ENCODE data around the gene ZFYVE19.
A peak's percentile ranks its signal among the peaks of the same experiment; 100 is the strongest.

ZFYVE19 gene

DNA sequence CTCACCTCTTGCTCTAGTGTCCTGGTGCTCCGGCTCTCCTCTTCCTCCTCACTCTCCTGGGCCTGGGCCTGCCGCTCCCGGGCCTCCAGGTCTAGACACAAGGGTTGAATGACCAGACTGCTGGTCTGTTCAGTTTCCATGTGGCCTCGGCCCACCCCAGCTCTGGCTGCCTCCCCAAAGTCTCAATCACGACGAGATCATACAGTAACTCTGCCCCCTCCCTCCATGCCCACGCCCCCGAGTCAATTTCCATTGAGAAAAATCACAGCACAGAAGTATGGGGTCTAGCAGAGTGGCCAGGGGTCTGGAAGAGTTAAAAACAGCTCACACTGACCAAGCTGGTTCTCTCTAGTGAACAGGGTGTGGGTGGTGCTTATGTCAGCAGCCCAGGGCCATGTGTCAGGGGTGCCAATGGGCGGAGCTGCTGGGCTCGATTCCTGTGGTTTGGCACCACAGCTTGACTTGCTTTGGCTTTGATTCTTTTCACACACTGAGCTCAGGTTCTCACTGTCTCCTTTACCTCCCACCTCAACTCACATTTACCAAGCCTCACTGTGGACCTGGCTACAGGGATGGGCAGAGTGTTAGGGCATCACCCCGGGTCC is 30.2 kb upstream of the ZFYVE19 start:
- DNase-seq: no peak

DNA sequence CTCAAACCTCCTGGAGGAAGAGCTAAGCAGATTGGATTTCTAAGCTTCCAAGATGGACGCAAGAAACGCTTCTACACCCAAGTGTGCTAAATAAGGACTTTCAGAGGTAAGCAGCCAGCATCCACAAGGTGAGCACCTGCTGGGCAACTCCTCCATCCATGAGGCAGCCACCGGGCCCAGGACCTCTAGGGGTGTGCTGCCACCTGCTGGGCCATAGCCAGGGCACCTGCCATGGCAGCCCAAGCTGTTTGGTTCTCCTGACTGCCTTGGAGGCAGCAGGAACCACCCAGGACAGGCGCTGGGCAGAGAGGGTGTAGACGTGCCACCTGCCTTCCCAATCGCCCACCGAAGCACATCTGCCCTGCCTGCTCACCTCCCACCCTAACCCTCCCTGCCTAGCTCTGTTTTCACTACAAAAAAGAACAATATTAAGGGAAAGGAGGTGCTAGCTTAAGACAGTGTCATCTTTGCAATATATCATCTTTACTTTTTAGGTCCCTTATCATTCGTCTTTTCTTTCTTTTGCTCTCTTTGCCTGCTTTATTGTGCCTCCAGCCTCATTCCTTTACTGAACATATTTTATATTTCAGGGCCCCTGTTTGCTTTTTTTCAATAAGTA is 24.2 kb upstream of the ZFYVE19 start:
- DNase-seq: peak in 1 of 2 experiments; percentile 22

DNA sequence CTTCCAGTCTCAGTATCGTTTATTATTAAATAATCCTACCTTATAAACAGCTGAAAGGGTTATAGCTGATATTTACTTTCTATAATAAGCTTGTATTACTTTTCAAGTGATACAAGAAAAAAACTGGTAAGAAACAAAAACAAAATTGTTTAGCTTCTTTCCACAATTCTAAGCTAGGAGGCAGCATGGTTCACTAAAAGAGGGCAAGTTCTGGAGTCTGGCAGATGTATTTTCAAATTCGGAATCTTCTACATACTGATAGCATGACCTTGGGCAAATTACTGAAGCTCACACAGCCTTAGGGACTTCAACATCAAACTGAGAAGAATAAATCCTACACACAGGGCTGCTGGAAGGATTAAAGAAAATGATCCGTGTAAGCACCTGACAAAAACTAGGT is 21.7 kb upstream of the ZFYVE19 start:
- DNase-seq: no peak

DNA sequence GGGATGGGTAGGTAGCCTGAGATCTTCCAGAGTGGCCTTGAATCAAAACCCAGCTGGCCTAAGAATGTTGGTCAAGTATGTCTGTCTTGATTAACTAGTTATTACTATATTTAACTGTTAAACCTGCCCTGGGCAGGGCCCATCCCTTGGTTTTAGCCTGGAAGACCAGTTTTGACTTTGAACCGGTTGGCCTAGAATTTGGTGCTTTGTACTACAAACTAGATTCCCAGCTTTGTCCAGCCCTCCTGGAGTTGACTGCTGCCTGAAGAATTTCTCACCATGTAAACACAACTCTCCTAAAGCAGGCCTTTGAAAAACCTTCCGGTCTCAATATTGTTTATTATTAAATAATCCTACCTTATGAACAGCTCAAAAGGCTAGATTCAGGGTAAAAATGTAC is 21.1 kb upstream of the ZFYVE19 start:
- no peak for DNase-seq

DNA sequence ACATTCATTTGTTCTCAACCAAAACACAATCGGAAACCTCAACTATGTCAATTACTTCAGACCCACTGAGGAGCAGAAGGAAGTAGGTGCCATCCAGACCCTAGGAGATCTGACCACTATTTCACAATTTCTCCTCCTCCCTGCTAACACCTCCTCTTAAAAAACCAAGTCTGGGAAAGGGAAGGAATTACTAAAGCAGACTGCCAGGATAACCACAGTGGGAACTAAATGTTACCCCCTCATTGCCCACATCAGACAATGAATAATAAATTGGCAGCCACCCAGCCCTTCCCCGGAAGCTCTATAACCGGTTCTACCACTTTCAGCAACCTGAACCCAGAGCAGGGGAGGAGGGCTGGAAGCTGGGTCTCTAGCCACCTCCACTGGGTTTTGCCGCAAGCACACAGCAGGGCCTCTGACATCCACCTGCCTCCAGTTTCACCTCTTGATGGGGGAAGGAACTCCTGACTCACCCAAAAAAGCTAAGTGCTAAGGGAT is 19.5 kb upstream of the ZFYVE19 start:
- peak in 1 of 2 experiments; percentile 31 for DNase-seq

DNA sequence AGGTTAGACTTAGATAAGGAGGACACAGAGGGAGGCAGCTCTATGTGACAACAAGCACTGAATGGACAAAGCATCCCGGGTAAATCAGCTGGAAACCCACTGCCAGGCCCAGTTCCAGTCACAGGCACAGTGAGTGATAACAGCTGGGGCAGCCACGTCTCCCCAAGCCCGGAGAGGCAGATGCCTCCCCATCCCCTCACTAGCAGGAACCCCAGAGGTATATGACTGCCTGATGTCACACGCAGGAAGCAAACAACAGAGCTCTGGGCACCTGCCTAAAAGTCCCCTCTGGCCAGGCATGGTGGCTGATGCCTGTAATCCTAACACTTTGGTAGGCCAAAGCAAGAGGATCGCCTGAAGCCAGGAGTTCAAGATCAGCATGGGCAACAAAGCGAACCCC is 18.9 kb upstream of the ZFYVE19 start:
- no peak for DNase-seq

DNA sequence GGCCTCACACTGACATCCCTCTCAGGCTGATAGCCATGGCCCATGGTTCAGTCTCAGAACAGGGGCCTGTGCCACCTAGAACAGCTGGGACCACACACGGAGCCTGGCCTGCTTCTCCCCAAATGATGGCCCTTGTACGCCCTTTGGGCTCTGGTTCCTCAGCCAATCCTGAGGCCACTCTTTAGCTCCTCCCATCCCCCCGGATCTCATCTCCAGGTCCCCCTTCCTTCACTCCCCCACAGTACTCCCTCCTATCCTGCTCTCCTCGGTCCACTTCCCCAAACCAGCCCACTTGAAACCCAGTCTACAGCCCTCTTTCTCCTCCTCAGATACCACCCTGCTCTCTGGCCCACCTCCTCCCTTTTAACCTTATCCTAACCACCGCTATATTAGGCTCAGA is 17.8 kb upstream of the ZFYVE19 start:
- DNase-seq: no peak

DNA sequence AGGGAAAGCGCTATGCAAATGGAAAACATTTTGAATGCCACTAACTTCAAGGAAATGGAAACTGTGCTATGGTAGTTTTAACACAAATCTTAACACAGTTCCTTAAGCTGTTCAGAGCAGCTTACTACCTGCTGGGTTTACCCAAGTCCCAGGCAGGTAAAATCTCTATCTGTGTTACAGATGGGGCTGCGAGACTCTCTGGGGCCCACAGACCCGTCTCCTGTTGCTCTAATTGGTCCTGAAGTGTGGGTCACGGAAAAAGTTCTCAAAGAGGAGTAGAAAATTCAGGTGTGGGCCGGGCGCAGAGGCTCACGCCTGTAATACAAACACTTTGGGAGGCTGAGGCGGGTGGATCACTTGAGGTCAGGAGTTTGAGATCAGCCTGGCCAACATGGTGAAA is 16.9 kb upstream of the ZFYVE19 start:
- no peak for DNase-seq

DNA sequence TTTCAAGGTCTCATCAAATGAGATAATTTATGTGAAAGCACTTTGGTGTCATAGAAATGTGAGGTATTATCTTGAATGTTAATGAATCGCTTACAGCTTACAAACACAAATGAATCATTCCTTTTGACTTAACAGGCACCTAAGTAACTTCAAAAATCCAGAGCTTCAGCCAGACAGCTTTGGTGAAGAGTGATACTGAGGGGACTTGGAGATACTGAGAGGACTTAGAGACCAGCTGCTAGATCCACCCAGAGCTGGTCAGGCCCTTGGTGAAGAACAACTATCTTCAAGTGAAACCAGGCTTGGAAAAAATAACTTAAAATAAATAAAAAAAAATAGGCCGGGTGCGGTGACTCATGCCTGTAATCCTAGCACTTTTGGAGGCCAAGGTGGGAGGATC is 16.2 kb upstream of the ZFYVE19 start:
- no peak for DNase-seq

DNA sequence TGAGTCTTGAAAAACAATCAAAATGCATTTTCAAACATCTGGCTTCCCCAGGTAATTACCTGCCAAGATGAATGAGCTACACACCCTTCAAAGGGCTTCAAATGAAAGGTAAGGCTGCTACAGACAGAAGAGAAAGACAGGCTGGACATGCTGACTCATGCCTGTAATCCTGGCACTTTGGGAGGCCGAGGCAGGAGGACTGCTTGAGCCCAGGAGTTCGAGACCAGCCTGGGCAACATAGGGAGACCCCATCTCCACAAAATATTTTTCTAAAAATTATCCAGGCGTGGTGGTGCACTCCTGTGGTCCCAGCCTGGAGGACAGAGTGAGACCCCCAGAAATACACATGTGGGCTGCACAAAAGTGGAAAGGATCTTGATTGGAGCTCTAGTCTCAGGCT is 14.5 kb upstream of the ZFYVE19 start:
- DNase-seq: no peak

DNA sequence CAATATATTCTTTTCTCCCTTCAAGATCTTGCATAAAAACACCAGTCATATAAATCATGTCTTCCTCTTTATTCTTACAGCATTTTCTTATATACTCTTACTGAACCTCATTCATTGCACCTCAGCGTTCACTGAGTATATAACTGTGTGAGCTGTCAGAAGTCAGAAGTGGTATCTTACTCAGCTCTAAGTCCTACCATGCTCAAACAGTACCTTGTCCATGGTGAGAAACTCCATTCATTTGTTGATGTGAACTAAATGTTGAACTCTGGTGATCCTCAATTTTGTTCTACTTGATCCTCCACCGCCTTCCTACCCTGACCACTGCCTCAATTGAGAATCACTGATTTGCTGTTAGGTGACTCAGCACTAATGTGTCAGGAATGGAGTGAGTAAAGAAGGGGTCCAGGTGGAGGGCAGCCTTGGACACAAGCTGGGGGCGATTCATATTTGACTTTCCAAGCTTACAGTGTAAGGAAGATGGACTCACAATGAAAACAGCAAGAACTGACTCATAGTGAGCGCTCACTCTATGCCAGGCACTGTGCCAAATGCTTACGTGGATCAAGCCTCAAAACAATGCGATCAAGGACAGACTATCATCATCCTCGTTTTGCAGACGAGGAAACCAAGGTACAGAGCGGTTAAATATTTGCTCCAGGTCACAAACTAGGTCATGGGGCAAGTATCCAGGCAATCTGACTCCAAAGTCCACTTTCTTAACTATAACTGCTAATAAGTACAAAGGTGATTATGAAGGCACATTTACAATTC is 13.5 kb upstream of the ZFYVE19 start:
- peak in 1 of 2 experiments; percentile 19 for DNase-seq

DNA sequence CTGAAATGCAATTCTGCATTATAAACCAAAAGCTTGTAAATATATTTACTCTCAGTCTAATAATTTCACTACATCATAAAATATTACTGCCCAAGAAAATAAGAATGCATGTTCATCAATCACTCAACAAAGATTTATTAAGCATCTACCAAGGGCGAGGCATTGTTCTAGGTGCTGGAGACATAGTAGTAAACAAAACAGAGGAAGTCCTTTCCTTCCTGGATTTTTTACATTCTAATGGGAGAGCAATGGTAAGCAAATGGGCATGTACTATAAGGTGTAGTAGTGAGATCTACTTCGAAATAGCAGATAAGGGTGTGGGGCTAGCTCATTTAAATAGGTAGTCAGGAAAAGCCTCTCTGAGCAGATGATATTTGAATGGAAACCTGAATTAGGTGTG is 10.8 kb upstream of the ZFYVE19 start:
- DNase-seq: no peak

DNA sequence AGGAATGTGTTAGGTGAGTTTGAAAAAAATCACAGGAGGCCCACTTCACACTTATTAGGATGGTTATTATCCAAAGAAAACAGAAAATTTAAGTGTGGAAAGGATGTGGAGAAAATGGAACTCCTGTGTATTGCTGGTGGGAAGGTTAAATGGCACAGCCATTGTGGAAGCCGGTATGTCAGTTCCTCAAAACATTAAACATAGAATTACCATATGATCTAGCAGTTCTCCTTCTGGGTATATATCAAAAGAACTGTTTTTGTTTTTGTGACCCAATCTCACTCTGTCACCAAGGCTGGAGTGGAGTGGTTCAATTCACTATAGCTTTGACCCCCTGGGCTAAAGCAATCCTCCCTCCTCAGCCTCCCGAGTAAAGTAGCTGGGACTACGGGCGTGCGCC is 10.4 kb upstream of the ZFYVE19 start:
- no peak for DNase-seq

DNA sequence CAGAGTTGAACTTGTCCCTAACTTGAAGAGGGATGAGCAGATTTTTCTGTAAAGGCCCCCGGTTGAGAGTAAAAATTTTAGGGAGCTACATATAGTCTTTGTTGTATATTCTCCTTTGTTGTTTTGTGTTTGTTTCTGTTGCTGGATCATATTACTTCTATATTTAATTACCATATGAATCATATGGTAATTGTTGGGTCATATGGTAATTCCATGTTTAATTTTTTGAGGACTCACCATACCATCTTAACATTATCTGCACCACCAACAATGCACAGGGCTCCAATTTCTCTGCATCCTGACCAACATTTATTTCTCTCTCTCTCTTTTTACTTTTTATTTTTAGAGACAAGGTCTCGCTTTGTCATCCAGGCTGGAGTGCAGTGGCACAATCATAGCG is 7.4 kb upstream of the ZFYVE19 start:
- DNase-seq: no peak

DNA sequence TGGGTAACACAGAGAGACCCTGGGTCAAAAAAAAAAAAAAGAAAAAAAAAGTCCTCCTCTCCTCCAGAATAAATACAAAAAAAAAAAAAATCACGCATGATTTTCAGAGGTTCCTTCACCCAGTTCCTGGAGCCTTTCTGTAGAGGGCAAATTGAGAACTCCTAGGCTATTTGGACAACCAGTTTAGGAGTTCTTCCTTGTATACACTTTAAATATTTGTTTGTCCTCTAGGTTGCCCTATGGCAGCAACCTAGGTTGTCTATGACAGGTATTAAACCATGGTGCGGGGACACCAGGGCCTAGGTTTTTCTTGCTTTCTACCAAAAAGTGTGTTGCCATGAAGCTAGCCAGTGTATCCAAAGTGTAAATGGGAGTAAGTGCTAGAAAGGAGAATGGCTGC is 3.8 kb upstream of the ZFYVE19 start:
- no peak for DNase-seq

DNA sequence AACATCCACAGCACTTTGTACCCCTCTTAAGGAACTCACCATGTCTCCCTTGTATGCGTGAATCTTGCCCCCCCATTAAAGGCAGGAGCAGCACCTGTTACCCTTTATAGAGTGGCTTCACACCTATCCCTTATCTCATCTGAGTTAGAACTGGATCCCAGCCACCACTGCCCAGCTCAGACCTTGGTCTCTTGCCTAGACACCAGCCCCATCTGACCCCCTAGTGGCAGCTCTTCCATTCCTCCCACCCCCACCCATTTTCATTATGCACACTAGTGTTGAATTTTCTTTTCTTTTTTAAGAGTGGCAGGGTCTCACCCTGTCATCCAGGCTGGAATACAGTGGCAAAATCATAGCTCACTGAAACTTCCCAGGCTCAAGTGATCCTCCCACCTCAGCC is 3.2 kb upstream of the ZFYVE19 start:
- no peak for DNase-seq

DNA sequence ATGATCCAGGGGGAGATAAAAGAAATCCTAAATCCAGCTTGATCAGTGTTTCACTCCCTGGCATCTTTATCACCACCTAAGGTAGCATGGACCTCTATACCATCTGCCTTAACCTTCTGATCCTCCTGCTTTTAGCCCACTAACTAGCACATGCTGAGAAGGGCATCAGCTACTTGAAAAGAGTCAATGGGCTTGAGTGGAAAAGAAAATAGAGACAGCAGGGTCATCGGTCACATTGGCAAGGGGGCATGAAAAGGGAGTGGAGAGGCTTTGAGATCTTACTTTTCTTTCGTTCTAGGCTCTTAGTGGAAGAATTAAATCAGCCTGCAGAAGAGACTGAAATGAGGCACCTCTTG is 239 bp upstream of the ZFYVE19 start:
- no peak for DNase-seq

DNA sequence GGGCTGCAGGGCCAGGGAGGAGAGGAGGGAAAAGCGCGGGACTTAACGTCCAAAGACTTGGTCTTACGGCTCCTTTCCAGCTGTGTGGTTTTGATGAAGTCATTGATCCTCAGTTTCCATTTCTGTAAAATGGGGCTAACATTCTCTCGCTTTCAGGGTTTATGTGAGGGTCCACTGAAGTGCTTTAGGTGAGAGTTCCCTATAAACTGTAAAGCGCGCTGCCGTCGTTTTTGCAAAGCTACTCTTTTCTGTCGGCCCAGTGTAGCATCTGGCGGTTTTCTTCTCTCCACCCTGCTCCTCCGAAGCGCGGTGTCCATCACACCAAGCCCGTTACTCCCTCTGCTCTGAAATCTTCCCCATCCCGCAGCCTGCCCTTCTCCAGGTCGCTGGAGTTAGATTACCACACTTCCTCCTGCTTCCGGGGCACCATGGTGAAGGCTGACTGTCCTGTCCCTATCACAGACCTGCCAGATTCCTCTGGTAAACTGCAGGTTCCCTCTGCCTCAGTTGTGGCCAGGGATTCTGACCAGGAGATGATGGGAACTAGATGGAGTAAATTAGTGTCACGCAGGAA is 1.1 kb downstream of the ZFYVE19 start:
- no peak for DNase-seq

DNA sequence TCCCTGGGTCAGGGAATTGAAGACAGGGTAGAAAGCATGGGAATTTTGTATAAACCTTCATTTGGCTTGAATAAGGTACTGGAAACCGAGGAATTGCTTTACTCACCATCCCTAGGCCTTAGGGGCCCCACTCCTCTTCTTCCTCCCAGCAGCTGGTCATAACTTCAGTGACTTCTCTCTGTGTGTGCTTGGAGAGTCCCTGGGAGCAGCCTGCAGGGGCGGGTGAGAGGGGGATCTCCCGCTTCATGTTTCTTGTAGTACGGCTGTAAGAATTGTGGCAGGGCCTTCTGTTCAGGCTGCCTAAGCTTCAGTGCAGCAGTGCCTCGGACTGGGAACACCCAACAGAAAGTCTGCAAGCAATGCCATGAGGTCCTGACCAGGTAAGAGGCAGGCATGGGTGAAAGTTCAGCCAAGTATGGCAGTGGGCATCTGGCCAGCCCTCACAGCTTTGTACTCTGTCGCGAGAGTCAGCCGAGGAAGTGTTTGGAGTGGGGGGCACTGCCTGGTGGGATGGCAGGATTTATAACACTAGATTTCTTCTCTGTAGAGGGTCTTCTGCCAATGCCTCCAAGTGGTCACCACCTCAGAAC is 2.1 kb downstream of the ZFYVE19 start:
- DNase-seq: no peak

DNA sequence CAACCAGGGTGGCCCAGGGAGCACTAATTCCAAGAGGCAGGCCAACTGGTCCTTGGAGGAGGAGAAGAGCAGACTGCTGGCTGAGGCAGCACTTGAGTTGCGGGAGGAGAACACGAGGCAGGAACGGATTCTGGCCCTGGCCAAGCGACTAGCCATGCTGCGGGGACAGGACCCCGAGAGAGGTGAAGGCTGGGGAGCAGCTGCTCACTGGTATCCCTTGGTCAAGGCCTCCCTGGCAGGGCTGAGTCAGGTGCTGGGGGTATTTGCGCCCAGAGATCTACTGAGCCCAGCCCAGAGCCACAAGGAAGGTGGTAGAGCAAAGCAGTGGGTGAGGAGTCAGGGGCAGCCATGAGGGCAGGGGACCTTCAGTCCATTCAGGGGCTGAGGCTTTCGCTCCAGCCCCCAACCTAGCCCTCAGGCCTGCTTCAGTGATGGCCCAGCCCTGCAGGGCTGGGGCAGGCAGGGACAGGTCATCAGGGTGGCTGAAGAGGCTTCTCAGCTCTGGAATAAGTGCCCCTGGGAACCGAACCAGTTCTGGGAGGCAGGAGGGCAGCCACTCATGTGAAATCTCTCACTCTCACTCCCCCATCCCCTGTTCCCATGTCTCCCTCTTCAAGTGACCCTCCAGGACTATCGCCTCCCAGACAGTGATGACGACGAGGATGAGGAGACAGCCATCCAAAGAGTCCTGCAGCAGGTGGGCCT is 6.0 kb downstream of the ZFYVE19 start:
- DNase-seq: no peak

DNA sequence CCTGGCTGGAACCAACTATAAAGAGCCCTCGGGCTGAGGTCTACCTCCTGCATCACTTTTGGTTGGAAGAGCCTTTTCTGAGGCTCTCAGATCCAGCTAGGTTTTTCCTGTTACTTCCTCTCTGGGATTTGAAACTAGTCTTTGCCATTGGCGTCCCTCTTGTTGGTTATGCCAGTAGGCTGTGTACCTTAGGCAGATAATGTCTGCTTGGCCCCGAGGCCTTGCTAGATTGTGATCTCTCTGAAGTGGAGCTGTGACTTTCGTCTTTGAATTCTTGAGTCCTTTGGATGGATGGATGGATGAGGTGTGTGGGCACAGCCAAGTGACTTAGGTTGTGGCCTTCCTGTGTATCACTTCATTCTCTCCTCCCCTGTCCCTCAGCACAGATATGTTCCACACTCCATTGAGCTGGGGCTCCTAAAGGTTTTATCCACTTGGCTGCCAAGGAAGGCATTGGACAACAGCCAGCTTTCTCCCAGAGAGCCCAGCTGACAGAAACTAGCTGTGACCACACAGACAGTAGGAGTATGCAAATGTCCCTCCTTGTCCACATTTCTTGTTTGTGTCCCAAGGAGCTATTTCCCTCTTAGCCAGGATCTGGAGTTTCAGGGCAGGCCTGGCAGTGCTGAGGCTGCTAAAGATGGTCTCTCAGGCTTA is 8.3 kb downstream of the ZFYVE19 start:
- DNase-seq: no peak

DNA sequence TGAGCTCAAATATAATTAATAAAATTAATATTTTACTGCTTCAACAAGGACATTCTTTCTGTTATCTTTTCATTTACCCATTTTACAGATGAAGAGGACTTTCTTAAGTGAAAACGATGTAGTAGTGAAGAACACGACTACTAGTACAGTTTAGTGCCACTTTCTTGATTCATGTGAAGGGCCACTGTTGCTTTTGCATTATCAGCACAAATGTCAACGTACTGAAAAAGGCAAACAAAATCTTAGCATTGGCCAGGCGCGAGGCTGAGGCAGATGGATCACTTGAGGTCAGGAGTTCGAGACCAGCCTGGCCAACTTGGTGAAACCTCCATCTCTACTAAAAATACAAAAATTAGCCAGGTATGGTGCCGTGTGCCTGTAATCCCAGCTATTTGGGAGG is 12.2 kb downstream of the ZFYVE19 start:
- no peak for DNase-seq
